AG10803 (cell line): Measurements from ENCODE around the gene PPARD.
A peak's percentile ranks its signal among the peaks of the same experiment; 100 is the strongest.

Experiments
- DNase-seq: peaks from one replicate; pipeline ENCODE4 v3.0.0; 2010; ENCODE audit warnings: low read depth
- H3K4me3 ChIP-seq: 2 replicates; pipeline ENCODE4 v1.5.1; 2011; ENCODE audit warnings: mild to moderate bottlenecking, low read length, control low read depth
- TF ChIP-seq, protein P1 (sequence below): conservative IDR thresholded peaks from 2 replicates; pipeline ENCODE4 v1.5.1; 2011; ENCODE audit warnings: mild to moderate bottlenecking, low read length, control low read depth, inconsistent platforms

PPARD gene

DNA sequence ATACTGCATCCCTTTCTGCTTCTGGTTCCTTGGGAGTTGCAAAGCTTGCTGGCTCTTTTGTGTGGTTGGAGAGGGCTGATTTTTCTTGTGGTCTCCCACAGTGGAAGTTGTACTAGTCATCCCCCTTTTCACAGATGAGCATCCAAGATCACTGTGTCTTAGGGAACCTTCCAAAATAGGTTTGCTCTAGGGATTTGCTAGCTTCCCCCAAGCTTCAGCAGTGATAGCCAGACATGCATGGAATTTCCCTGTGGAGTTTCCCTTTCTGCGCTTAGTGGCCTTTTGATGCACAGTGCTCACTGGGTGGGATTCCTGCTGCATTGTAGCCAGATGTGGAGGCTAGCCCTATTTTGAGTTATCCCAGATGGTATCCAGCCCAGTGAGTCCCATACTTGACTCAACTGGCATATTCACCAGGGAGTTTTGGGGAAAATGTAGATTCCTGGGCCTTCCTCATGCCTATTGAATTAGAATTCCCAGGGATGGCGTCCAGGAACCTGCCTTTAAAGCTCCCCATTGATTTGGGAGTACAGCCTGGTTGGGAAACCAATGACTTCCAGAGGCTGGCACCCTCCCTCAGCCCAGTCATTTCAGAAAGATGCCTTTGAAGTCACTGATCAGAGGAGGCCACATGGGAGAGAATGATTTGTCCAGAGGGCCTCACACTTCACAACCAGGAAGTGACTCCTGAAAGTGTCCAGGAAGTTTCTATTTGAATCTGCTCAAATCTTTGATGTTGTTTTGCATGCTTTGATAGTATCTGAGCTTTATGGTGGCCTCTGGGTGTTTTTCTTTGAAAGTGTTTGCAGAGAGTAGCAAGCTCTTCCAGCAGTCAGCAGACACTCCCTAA lies 25.9 kb downstream of the PPARD start:
- no peak overlapping the region for H3K4me3 ChIP-seq
- DNase-seq, result peak; percentile 93
- TF ChIP-seq, protein P1, sequence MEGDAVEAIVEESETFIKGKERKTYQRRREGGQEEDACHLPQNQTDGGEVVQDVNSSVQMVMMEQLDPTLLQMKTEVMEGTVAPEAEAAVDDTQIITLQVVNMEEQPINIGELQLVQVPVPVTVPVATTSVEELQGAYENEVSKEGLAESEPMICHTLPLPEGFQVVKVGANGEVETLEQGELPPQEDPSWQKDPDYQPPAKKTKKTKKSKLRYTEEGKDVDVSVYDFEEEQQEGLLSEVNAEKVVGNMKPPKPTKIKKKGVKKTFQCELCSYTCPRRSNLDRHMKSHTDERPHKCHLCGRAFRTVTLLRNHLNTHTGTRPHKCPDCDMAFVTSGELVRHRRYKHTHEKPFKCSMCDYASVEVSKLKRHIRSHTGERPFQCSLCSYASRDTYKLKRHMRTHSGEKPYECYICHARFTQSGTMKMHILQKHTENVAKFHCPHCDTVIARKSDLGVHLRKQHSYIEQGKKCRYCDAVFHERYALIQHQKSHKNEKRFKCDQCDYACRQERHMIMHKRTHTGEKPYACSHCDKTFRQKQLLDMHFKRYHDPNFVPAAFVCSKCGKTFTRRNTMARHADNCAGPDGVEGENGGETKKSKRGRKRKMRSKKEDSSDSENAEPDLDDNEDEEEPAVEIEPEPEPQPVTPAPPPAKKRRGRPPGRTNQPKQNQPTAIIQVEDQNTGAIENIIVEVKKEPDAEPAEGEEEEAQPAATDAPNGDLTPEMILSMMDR, result no peak

DNA sequence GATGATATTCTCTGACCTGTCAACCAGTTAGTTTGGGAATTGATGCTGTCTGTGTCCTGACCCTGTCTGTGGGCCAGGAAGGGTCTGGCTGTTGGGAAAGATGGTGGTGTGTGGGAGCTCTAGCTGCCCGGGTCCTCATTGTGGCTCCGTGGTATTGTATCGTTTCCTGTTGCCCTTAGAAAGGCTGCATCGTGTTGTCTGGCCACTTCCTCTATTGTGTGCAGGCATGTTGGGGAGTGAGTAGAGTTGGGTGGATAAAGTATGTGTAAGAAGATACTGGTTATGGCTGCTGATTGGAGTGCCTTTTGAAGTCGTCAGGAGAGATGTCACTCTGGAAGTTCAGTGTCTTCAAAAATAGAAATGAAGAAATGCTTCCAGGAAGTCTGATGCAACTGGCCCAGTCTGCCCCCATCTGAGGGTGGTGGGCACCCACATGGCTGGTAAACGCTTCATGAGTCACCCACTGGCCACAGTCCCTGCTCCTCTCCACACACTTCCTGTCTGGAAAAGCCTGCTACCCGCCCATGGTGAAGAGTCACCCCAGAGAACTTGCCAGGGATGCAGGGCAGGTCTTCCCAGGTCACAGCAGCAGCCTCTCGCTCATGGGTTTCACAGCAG lies 27.9 kb downstream of the PPARD start:
- TF ChIP-seq, protein P1, result no peak
- peak; percentile 98 for DNase-seq
- H3K4me3 ChIP-seq, result peak overlapping the region; percentile 6; the same call in 1 of the 2 replicates

DNA sequence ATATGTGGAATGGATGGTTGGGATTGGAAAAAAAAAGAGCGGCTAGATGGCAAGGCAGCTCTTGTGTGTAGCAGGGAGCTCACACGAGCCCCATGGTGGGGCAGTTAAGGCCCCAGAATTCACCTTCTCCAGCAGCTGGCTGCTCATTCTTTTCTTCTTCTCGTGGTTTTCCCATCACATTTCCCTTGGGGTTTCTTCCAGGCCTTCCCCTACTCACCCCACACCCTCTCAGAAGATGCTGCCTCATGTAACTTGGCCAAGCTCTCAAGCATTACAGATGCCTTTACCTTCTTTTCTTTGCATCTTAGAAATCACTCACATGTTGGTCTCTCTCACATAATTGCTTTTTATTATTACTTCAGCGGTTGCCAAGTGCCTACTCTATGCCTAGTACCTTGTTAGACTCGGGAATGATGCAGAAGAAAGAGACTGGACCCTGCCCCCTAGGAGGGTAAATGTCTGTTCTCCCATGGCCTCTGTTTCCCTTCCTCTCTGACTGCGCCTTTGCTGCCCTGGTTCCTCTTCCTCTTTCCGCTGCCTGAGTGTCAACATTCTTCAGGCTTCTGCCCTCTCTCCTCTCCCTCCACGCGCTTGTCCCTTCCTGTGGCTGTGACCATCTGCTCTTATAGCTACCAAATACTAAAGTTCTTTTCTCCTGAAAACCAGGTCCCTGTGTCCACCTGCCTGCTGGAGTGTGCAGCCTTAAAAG lies 28.6 kb downstream of the PPARD start:
- TF ChIP-seq, protein P1, result no peak
- DNase-seq, result peak; percentile 85
- H3K4me3 ChIP-seq, result no peak overlapping the region

DNA sequence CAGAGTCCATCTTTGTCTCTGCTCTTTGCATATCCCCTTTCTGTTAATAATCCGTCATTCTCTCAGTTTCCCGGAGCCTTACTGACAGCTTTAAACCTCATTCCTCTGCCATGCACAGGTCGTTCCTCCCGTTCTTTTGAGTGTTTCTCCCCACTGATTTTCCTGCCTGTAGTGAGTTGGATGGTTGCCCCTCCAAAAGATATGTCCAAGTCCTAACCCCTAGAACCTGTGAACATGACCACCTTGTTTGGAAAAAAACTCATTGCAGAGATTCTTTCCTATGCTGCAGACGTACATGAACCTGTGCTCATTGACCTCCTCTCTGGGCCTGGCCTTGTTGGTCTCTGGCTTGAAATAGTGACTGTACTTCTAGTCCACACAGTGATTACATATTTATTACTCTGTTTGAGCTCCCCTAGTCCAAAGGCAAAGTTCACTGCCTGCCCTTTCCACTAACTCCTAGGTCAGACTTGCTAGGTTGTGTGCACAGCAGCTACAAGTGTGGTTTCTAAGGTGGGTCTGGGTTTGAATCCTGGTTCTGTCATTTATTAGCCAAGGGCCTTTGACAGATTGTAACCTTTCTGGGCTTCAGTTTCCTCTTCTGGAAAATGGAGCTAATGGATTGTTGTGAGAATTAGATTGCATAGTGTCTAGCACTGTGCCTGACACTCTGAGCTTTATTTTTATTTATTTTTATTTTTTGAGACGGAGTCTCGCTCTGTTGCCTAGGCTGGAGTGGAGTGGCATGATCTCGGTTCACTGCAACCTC lies 29.3 kb downstream of the PPARD start:
- no peak for DNase-seq
- TF ChIP-seq, protein P1, result no peak
- no peak overlapping the region for H3K4me3 ChIP-seq

DNA sequence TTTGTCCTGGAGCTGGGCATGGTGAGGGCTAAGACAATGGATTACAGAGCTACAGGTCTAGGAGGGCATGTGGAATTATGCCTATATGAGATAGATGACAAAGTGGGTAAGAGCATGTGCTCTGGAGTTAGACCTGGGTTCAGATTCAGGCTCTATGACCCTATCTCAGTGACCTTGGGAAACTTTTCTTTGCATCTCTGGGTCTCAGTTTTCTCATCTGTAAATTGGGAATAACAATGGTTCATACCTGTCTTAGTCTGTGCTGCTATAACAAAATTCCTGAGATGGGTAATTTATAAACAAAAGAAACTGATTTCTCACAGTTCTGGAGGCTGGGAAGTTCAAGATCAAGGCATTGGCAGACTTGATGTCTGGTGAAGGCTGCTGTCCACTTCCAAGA lies 30.3 kb downstream of the PPARD start:
- H3K4me3 ChIP-seq, result no peak overlapping the region
- DNase-seq, result no peak
- TF ChIP-seq, protein P1, result no peak

DNA sequence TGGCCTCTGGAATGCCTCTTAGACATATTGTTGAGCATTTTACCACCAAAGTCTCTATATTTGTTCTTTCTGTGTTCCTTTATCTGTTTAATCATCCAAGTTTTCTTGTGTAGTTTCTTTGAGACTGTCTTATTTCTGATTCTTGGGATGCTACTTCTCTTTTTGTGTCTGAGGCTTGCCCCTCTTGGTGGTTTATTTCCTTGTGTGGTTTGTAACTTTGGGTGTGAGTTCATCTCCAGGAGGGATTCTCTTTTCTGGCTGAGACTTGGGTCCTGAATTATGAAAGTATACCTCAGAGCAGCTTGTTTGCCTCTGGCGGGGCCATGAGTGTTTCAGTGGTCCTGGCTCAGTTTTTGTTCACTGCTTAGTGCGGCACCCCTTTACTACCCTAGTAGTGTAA lies 33.9 kb downstream of the PPARD start:
- no peak overlapping the region for H3K4me3 ChIP-seq
- DNase-seq, result no peak
- TF ChIP-seq, protein P1, result no peak
